GM23338 (cell line): ENCODE results near the gene ZNF385B.

Experiments used
- CREB1 ChIP-seq: fragments of 250-450 bp; sonication (Bioruptor Pico); IDR thresholded peaks from 2 replicates; pipeline ENCODE4 v1.5.0; 2020; ENCODE audit warnings: low read depth, mild to moderate bottlenecking, moderate library complexity
- CTCF ChIP-seq, 2 experiments: fragments of 200-600 bp in 1 of 2; sonication (generic) in 1 of 2; conservative IDR thresholded peaks; 2 replicates each; pipeline versions ENCODE4 v1.5.1 to v1.6.1; 2016 to 2017; ENCODE audit warnings: antibody characterized with exemption in 2 of 2, low read depth in 2 of 2, mild to moderate bottlenecking in 2 of 2, moderate library complexity in 1 of 2
- EZH2 ChIP-seq: fragments of 200-600 bp; sonication (generic); IDR thresholded peaks from one replicate; pipeline ENCODE4 v1.8.0; 2017; ENCODE audit warnings: antibody characterized with exemption, mild to moderate bottlenecking, low read depth; ENCODE audit not compliant: unreplicated experiment
- EZH2phosphoT487 ChIP-seq: fragments of 200-600 bp; sonication (generic); IDR thresholded peaks from one replicate; pipeline ENCODE4 v1.8.1; 2018; ENCODE audit warnings: antibody characterized with exemption; ENCODE audit not compliant: unreplicated experiment
- JUNB ChIP-seq: IDR thresholded peaks from one replicate; pipeline ENCODE4 v1.6.1; 2016; ENCODE audit warnings: antibody characterized with exemption; ENCODE audit not compliant: unreplicated experiment
- POLR2AphosphoS5 ChIP-seq: IDR thresholded peaks from 2 replicates; pipeline ENCODE4 v1.6.1; 2016; ENCODE audit warnings: antibody characterized with exemption, low read depth
- REST ChIP-seq: IDR thresholded peaks from one replicate; pipeline ENCODE4 v1.6.1; 2018; ENCODE audit warnings: antibody characterized with exemption; ENCODE audit not compliant: unreplicated experiment
- STAT1 ChIP-seq: IDR thresholded peaks from one replicate; pipeline ENCODE4 v1.6.1; 2016; ENCODE audit warnings: antibody characterized with exemption; ENCODE audit not compliant: unreplicated experiment
- ZNF114 ChIP-seq: fragments of 250-450 bp; sonication (Bioruptor Pico); IDR thresholded peaks from 2 replicates; pipeline ENCODE4 v1.5.0; 2020; ENCODE audit warnings: mild to moderate bottlenecking, moderate library complexity
- ZNF331 ChIP-seq: fragments of 250-450 bp; sonication (Bioruptor Pico); IDR thresholded peaks from 2 replicates; pipeline ENCODE4 v1.5.0; 2020; ENCODE audit warnings: low read depth, mild to moderate bottlenecking, moderate library complexity
- TF ChIP-seq, protein P1 (sequence below): IDR thresholded peaks from 2 replicates; pipeline ENCODE4 v1.6.1; 2016; ENCODE audit warnings: antibody characterized with exemption

GRCh38 chr2:179562330-179562885 is 299.0 kb downstream of the ZNF385B start:
- TF ChIP-seq POLR2AphosphoS5 (no peak), REST (no peak), CTCF (conservative IDR thresholded peaks at IDR 0.05; ENCODE audit: low read depth in 2 of 2) (no peak), JUNB (no peak), CREB1 (CRISPR knock-in tag) (no peak), EZH2phosphoT487 (no peak), EZH2 (no peak), STAT1 (no peak), ZNF114 (CRISPR knock-in tag) (no peak), ZNF331 (CRISPR knock-in tag) (no peak)
- TF ChIP-seq, protein P1, sequence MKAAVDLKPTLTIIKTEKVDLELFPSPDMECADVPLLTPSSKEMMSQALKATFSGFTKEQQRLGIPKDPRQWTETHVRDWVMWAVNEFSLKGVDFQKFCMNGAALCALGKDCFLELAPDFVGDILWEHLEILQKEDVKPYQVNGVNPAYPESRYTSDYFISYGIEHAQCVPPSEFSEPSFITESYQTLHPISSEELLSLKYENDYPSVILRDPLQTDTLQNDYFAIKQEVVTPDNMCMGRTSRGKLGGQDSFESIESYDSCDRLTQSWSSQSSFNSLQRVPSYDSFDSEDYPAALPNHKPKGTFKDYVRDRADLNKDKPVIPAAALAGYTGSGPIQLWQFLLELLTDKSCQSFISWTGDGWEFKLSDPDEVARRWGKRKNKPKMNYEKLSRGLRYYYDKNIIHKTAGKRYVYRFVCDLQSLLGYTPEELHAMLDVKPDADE = no peak
